Lower leg skin (tissue), 4 donors: Measurements from ENCODE around the gene ZSCAN5A. TPM values are rescaled to one million over a fixed set of nuclear protein-coding genes. Genes with fewer than 3 reads are reported as not detected.
"Not testable (repeated sequence)": the region's sequence is repeated elsewhere in the genome, so short reads cannot be mapped to it uniquely, and the experiment has no call there.

Source experiments
- DNase-seq, 2 donors: peaks; one replicate each; pipeline ENCODE4 v3.0.0-alpha.2; 2019; ENCODE audit warnings: low spot score in 2 of 2
- H3K4me3 ChIP-seq: fragments of 200-600 bp; sonication (generic); 2 replicates; pipeline ENCODE4 v1.5.1; 2017; ENCODE audit warnings: mild to moderate bottlenecking, low read depth; ENCODE audit not compliant: poor library complexity, severe bottlenecking
- CTCF ChIP-seq, 3 donors: fragments of 450-650 bp; IDR thresholded peaks; one replicate each; pipeline ENCODE4 v1.5.1; 2016; ENCODE audit warnings: antibody characterized with exemption in 3 of 3, mild to moderate bottlenecking in 3 of 3, moderate library complexity in 2 of 3
- POLR2A ChIP-seq, 2 donors: fragments of 450-650 bp; IDR thresholded peaks; one replicate each; pipeline ENCODE4 v1.6.1; 2016 to 2017; ENCODE audit warnings: antibody characterized with exemption in 2 of 2, mild to moderate bottlenecking in 1 of 2, moderate library complexity in 1 of 2
- WGBS, 2 donors: methylation state at CpG; one replicate each; pipeline ENCODE4 v1.1.5; 2018; 5-methylcytosine and 5-hydroxymethylcytosine counted together
- intact Hi-C: fragments of 100-400 bp; cut with DNase I; formaldehyde crosslinking; loops from one replicate; pipeline ENCODE4 v1.15.0; 2023; ENCODE audit warnings: low total_unique reads
- total RNA-seq, 4 donors: library from RNA; depleted of rRNA; stranded (reverse); fragments of >200 nt; gene quantifications; one replicate each; pipeline ENCODE4 v1.1.0, GENCODE V29; 2016

The ZSCAN5A gene
- total RNA-seq, 4 donors from 2014 or later = 2.4 to 7.6 (median 4.9) TPM

GRCh38 chr19:56191115-56191514, 123.5 kb downstream of the ZSCAN5A start:
- intact Hi-C loops = no loop called here
- H3K4me3 ChIP-seq = no peak overlapping the region
- TF ChIP-seq POLR2A (IDR thresholded peaks at IDR 0.05) (no peak), CTCF (IDR thresholded peaks at IDR 0.05) (no peak)
- WGBS, 2 donors = 75 to 77% methylated on average over 7 of the region's 7 CpGs
- DNase-seq = no peak

- intact Hi-C loops = no loop called here
- no peak for DNase-seq
These were observed 124.9 kb downstream of the ZSCAN5A start for GRCh38 chr19:56189785-56190184.

GRCh38 chr19:56177564-56178243, 136.9 kb downstream of the ZSCAN5A start:
- DNase-seq = no peak
- intact Hi-C loops = no loop called here
- no peak overlapping the region for H3K4me3 ChIP-seq
- no peak for TF ChIP-seq POLR2A (IDR thresholded peaks at IDR 0.05)
- no peak for TF ChIP-seq CTCF (IDR thresholded peaks at IDR 0.05)
- WGBS, 2 donors = 48 to 55% methylated on average over 11 of the region's 11 CpGs

More at GRCh38 chr19:56189785-56190184, 124.9 kb downstream of the ZSCAN5A start:
- TF ChIP-seq POLR2A (IDR thresholded peaks at IDR 0.05) = no peak
- no peak for TF ChIP-seq CTCF (IDR thresholded peaks at IDR 0.05)
- H3K4me3 ChIP-seq = no peak overlapping the region
- 83 to 84% methylated on average over 17 of the region's 17 CpGs for WGBS, 2 donors

GRCh38 chr19:56176881-56177280, 137.8 kb downstream of the ZSCAN5A start:
- intact Hi-C loops = no loop called here
- DNase-seq = no peak
- 71 to 74% methylated on average over 18 of the region's 18 CpGs for WGBS, 2 donors
- no peak overlapping the region for H3K4me3 ChIP-seq
- TF ChIP-seq POLR2A (IDR thresholded peaks at IDR 0.05) = no peak
- TF ChIP-seq CTCF (IDR thresholded peaks at IDR 0.05) = no peak

GRCh38 chr19:56176310-56176709, 138.3 kb downstream of the ZSCAN5A start:
- H3K4me3 ChIP-seq, DNase-seq, intact Hi-C loops: not testable (repeated sequence)
- 22 to 43% methylated on average over 1 to 11 of the region's 11 CpGs for WGBS, 2 donors

GRCh38 chr19:56175861-56176307, 138.8 kb downstream of the ZSCAN5A start, which contains the start of gene GALP:
Gene GALP (plus strand): TSS chr19:56176008. CDS start chr19:56177109, 1,101 bp downstream.
- H3K4me3 ChIP-seq, intact Hi-C loops, DNase-seq: not testable (repeated sequence)
- 37 to 44% methylated on average over 15 of the region's 15 CpGs for WGBS, 2 donors

GRCh38 chr19:56174550-56174949, 140.1 kb downstream of the ZSCAN5A start:
- no peak for TF ChIP-seq CTCF (IDR thresholded peaks at IDR 0.05)
- TF ChIP-seq POLR2A (IDR thresholded peaks at IDR 0.05) = no peak
- intact Hi-C loops = no loop called here
- DNase-seq = no peak
- H3K4me3 ChIP-seq = no peak overlapping the region
- 50 to 53% methylated on average over 10 to 11 of the region's 11 CpGs for WGBS, 2 donors
